ENCODE results near the gene CFAP74. TPM values are rescaled to one million over a fixed set of nuclear protein-coding genes. Genes with fewer than 3 reads are reported as not detected.

CFAP74 gene
- total and polyA plus RNA-seq, 2 of the 13 experiments (the other 11 are each of a cell fraction or from before 2014, with no cell fraction given) = 0.27 to 0.62 TPM

DNA sequence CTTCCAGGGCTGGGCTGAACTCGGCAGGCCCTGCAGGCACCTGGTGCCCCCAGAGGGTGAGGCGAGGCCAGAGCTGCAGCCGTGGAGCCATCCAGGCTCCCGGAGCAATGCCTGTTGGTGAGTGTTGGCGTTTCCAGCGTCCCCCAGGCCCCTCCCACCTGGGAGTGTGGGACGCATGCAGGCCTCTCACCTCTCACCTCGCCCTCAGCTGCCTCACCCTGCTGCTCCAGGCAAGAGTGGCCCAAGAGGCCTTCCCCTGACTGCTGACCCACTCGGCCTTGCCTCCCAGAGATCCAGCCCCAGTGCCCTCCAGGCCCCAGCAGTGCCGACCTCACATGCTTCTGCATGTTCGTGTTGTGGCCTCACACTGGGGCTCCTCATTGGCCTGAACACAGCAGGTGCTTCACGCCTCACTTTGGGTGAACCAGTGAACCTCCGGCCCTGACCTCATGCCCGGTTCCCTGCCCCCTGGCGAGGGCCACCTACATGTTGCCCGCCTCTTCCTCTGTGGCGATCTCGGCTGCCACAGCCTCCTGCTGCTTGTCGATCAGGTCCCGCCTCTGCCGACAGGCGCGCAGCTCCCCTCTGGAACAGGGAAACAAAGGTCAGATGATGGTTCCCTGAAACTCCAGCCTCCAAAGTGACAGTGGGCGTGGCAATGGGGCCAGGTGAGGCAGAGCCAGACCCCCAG lies 17.0 kb downstream of the CFAP74 start (continued):
- TF ChIP-seq, protein P1, sequence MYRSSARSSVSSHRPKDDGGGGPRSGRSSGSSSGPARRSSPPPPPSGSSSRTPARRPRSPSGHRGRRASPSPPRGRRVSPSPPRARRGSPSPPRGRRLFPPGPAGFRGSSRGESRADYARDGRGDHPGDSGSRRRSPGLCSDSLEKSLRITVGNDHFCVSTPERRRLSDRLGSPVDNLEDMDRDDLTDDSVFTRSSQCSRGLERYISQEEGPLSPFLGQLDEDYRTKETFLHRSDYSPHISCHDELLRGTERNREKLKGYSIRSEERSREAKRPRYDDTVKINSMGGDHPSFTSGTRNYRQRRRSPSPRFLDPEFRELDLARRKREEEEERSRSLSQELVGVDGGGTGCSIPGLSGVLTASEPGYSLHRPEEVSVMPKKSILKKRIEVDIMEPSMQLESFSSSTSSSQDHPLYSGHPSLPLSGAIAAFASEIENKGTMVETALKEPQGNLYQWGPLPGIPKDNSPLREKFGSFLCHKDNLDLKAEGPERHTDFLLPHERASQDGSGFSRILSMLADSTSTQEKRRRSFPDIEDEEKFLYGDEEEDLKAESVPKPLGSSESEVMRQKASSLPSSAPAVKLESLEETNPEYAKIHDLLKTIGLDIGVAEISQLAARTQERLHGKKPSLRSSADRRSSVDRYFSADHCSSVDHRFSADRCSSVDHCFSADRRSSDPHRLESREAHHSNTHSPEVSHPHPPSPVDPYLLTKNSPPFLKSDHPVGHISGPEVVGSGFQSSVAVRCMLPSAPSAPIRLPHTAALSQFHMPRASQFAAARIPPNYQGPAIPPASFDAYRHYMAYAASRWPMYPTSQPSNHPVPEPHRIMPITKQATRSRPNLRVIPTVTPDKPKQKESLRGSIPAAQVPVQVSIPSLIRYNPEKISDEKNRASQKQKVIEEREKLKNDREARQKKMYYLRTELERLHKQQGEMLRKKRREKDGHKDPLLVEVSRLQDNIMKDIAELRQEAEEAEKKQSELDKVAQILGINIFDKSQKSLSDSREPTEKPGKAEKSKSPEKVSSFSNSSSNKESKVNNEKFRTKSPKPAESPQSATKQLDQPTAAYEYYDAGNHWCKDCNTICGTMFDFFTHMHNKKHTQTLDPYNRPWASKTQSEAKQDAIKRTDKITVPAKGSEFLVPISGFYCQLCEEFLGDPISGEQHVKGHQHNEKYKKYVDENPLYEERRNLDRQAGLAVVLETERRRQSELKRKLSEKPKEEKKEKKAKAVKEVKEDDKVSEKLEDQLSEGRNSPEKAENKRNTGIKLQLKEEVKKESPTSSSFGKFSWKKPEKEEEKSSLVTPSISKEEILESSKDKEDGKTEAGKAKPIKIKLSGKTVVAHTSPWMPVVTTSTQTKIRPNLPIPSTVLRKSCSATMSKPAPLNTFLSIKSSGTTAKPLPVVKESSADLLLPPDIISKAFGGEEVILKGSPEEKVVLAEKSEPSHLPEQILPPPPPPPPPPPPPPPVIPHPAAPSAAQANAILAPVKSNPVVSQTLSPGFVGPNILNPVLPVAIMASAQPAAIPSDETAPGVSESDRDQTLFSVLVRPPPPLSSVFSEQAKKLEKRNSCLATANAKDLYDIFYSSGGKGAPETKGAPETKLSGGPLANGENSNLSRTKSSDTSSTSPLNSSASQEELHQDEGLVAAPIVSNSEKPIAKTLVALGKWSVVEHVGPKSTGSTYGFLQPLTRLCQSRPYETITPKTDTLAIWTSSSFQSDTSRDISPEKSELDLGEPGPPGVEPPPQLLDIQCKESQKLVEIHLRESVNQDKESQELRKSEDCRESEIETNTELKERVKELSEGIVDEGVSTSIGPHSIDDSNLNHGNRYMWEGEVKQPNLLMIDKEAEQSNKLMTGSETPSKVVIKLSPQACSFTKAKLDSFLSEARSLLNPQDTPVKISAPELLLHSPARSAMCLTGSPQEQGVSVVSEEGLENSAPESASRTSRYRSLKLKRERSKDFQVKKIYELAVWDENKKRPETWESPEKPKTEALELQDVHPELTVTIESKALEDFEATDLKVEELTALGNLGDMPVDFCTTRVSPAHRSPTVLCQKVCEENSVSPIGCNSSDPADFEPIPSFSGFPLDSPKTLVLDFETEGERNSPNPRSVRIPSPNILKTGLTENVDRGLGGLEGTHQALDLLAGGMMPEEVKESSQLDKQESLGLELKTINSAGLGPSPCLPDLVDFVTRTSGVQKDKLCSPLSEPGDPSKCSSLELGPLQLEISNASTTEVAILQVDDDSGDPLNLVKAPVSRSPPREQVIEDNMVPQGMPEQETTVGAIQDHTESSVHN (CRISPR knock-in tag; IDR thresholded peaks at IDR 0.05) = 0 out of 2 replicates have a peak, but pooled peaks have one; percentile 29
- TF ChIP-seq, protein P2, sequence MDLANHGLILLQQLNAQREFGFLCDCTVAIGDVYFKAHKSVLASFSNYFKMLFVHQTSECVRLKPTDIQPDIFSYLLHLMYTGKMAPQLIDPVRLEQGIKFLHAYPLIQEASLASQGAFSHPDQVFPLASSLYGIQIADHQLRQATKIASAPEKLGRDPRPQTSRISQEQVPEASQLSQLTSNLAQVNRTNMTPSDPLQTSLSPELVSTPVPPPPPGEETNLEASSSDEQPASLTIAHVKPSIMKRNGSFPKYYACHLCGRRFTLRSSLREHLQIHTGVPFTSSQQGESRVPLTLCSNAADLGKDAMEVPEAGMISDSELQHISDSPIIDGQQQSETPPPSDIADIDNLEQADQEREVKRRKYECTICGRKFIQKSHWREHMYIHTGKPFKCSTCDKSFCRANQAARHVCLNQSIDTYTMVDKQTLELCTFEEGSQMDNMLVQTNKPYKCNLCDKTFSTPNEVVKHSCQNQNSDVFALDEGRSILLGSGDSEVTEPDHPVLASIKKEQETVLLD (CRISPR knock-in tag; IDR thresholded peaks at IDR 0.05; ENCODE audit: low read depth) = no peak
- TF ChIP-seq ZNF253 (CRISPR knock-in tag; IDR thresholded peaks at IDR 0.05; ENCODE audit: borderline replicate concordance) (no peak), ZNF383 (CRISPR knock-in tag; IDR thresholded peaks at IDR 0.05; ENCODE audit: borderline replicate concordance) (no peak), ZFP37 (CRISPR knock-in tag; IDR thresholded peaks at IDR 0.05; ENCODE audit: borderline replicate concordance) (no peak), SSRP1 (CRISPR knock-in tag; IDR thresholded peaks at IDR 0.05) (no peak), ZNF263 (CRISPR knock-in tag; IDR thresholded peaks at IDR 0.05) (peak; percentile 41; the same call in 1 of the 2 replicates), NFRKB (IDR thresholded peaks at IDR 0.05) (no peak), KAT7 (CRISPR knock-in tag; IDR thresholded peaks at IDR 0.05; ENCODE audit: borderline replicate concordance) (no peak), FOXP1 (IDR thresholded peaks at IDR 0.05) (no peak), FOXP1 (CRISPR knock-in tag; IDR thresholded peaks at IDR 0.05) (no peak), ZNF615 (CRISPR knock-in tag; IDR thresholded peaks at IDR 0.05; ENCODE audit: borderline replicate concordance) (no peak), MBD4 (IDR thresholded peaks at IDR 0.05; ENCODE audit: borderline replicate concordance, low read length) (no peak), SETDB1 (CRISPR knock-in tag; IDR thresholded peaks at IDR 0.05; ENCODE audit: borderline replicate concordance) (no peak), IRF9 (CRISPR knock-in tag; IDR thresholded peaks at IDR 0.05; ENCODE audit: borderline replicate concordance) (no peak), ZNF451 (CRISPR knock-in tag; IDR thresholded peaks at IDR 0.05) (peak; percentile 21; the same call in 1 of the 2 replicates), ZNF124 (CRISPR knock-in tag; IDR thresholded peaks at IDR 0.05) (no peak)
- TF ChIP-seq, protein P3, sequence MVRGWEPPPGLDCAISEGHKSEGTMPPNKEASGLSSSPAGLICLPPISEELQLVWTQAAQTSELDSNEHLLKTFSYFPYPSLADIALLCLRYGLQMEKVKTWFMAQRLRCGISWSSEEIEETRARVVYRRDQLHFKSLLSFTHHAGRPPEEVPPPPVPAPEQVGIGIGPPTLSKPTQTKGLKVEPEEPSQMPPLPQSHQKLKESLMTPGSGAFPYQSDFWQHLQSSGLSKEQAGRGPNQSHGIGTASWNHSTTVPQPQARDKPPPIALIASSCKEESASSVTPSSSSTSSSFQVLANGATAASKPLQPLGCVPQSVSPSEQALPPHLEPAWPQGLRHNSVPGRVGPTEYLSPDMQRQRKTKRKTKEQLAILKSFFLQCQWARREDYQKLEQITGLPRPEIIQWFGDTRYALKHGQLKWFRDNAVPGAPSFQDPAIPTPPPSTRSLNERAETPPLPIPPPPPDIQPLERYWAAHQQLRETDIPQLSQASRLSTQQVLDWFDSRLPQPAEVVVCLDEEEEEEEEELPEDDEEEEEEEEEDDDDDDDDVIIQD (CRISPR knock-in tag; IDR thresholded peaks at IDR 0.05; ENCODE audit: low read depth) = no peak

Data from HepG2 (cell line).